Measurements from ENCODE around the gene MAP3K5. TPM values are rescaled to one million over a fixed set of nuclear protein-coding genes. Genes with fewer than 3 reads are reported as not detected.

The MAP3K5 gene
- total and polyA plus RNA-seq, 2 donors (not counting 3 experiments of a cell fraction or from before 2014, with no cell fraction given) = 1.5 to 7.0 TPM

- DNase-seq (ENCODE audit: low read depth, low spot score) (no peak), FAIRE-seq (no peak)
- no peak overlapping the region for H3K27ac ChIP-seq (ENCODE audit: insufficient read depth, low read depth, low read length)
- no peak overlapping the region for H3K9ac ChIP-seq (replicated peaks; ENCODE audit: extremely low read depth, insufficient read depth, low read length)
- no peak overlapping the region for H3K4me2 ChIP-seq (ENCODE audit: insufficient read depth, low read length)
- intact Hi-C loops (cut with micrococcal nuclease) = no loop called here
- H3K9me3 ChIP-seq (replicated peaks; ENCODE audit: control insufficient read depth, insufficient read depth, low read length) = no peaks in the 10 kb centered on the region
- no peaks in the 10 kb centered on the region for H3K4me1 ChIP-seq (ENCODE audit: control insufficient read depth, extremely low read depth, insufficient read depth, low read length)
- dilution Hi-C loops (cut with MboI; ENCODE audit: extremely low pct_ligation_motif_present, low sequenced_read_pairs) = no loop called here
- TF ChIP-seq, protein P1, sequence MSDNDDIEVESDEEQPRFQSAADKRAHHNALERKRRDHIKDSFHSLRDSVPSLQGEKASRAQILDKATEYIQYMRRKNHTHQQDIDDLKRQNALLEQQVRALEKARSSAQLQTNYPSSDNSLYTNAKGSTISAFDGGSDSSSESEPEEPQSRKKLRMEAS (IDR thresholded peaks at IDR 0.05; ENCODE audit: insufficient read depth, insufficient read length) = no peak
- ChIA-PET POLR2A (no interaction called here), CTCF (interaction anchor here (1.1 to 1.2 kb wide), 3 partner anchors 11 to 108 kb away, joined by 3 to 4 read pairs (median 4); partner anchors contain the start of gene MAP3K5)
- H3K36me3 ChIP-seq (ENCODE audit: control insufficient read depth in 2 of 2, extremely low read depth in 1 of 2, insufficient read depth in 2 of 2, low read length in 2 of 2) = no peaks in the 10 kb centered on the region
- no TSS peak for BruUV-seq (replicated peaks)
- H3K9me1 ChIP-seq (replicated peaks; ENCODE audit: control insufficient read depth, extremely low read depth, insufficient read depth, low read length) = no peaks in the 10 kb centered on the region
- no peaks in the 10 kb centered on the region for H4K20me1 ChIP-seq (replicated peaks; ENCODE audit: control insufficient read depth, extremely low read depth, insufficient read depth, low read length)
- no peak overlapping the region for H3K4me3 ChIP-seq (replicated peaks in 1 of 3; ENCODE audit: insufficient read depth in 1 of 3, low read depth in 1 of 3, low read length in 3 of 3)
- no peaks in the 10 kb centered on the region for H3K79me2 ChIP-seq (ENCODE audit: control insufficient read depth, insufficient read depth, low read length)
- H2AFZ ChIP-seq (ENCODE audit: low read depth, low read length) = no peak overlapping the region
- no peaks in the 10 kb centered on the region for H3K27me3 ChIP-seq (ENCODE audit: control insufficient read depth in 2 of 2, insufficient read depth in 2 of 2, low read length in 2 of 2)
Observed at GRCh38 chr6:136684466-136684865, 107.8 kb downstream of the MAP3K5 start.

DNA sequence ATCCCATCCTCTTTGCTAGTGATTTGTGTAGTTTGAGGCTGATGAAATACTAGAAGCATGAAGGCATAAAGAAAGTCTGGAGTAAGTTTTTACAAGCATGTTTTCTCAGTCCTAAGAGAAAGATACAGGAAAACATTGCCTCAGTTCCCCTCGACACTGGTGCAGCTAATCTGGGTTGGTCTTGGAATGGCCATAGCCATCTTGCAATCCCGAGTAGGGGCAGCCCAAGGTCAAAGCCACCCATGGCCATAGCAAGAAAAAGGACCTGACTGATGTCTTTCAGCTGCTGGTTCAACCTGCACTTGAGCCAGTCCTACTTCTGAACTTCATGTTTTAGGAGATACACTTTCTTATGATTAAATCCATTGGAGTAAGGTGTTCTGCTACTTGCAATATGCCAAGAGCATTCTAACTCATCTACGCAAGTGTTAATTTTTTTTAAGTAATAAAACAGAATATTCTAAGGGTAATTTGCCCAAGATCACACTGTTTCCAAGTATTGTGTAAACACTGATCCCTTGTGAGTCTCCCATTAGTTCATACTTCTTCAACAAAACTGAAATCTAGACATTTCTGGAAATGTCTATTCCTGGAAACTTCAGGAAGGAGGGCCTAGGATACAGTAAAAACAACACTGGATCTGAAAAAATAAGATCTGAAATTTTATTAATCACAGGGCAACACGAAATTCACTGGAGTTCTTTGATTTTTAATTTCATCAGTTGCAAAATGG, 108.9 kb downstream of the MAP3K5 start:
- intact Hi-C loops (cut with micrococcal nuclease) (no loop called here), dilution Hi-C loops (cut with MboI; ENCODE audit: extremely low pct_ligation_motif_present, low sequenced_read_pairs) (no loop called here)
- Histone ChIP-seq H3K4me2 (ENCODE audit: insufficient read depth, low read length) (no peak overlapping the region), H3K79me2 (ENCODE audit: control insufficient read depth, insufficient read depth, low read length) (no peaks in the 10 kb centered on the region), H3K36me3 (ENCODE audit: control insufficient read depth in 2 of 2, extremely low read depth in 1 of 2, insufficient read depth in 2 of 2, low read length in 2 of 2) (no peaks in the 10 kb centered on the region), H3K27me3 (ENCODE audit: control insufficient read depth in 2 of 2, insufficient read depth in 2 of 2, low read length in 2 of 2) (no peaks in the 10 kb centered on the region), H3K27ac (ENCODE audit: insufficient read depth, low read depth, low read length) (no peak overlapping the region), H3K9me3 (replicated peaks; ENCODE audit: control insufficient read depth, insufficient read depth, low read length) (no peaks in the 10 kb centered on the region), H3K9me1 (replicated peaks; ENCODE audit: control insufficient read depth, extremely low read depth, insufficient read depth, low read length) (no peaks in the 10 kb centered on the region), H3K4me3 (replicated peaks in 1 of 3; ENCODE audit: insufficient read depth in 1 of 3, low read depth in 1 of 3, low read length in 3 of 3) (no peak overlapping the region), H3K9ac (replicated peaks; ENCODE audit: extremely low read depth, insufficient read depth, low read length) (no peak overlapping the region), H4K20me1 (replicated peaks; ENCODE audit: control insufficient read depth, extremely low read depth, insufficient read depth, low read length) (no peaks in the 10 kb centered on the region), H3K4me1 (ENCODE audit: control insufficient read depth, extremely low read depth, insufficient read depth, low read length) (no peaks in the 10 kb centered on the region), H2AFZ (ENCODE audit: low read depth, low read length) (no peak overlapping the region)
- TF ChIP-seq JUN (IDR thresholded peaks at IDR 0.05; ENCODE audit: borderline replicate concordance, insufficient read depth, insufficient read length, low read depth) = no peak
- TF ChIP-seq, protein P1 (IDR thresholded peaks at IDR 0.05; ENCODE audit: insufficient read depth, insufficient read length) = no peak
- no peak for TF ChIP-seq MYC (IDR thresholded peaks at IDR 0.05; ENCODE audit: low read depth, low read length)
- no peak for TF ChIP-seq POLR2AphosphoS5 (IDR thresholded peaks at IDR 0.05; ENCODE audit: insufficient read depth, low read depth, low read length)
- TF ChIP-seq, protein P2, sequence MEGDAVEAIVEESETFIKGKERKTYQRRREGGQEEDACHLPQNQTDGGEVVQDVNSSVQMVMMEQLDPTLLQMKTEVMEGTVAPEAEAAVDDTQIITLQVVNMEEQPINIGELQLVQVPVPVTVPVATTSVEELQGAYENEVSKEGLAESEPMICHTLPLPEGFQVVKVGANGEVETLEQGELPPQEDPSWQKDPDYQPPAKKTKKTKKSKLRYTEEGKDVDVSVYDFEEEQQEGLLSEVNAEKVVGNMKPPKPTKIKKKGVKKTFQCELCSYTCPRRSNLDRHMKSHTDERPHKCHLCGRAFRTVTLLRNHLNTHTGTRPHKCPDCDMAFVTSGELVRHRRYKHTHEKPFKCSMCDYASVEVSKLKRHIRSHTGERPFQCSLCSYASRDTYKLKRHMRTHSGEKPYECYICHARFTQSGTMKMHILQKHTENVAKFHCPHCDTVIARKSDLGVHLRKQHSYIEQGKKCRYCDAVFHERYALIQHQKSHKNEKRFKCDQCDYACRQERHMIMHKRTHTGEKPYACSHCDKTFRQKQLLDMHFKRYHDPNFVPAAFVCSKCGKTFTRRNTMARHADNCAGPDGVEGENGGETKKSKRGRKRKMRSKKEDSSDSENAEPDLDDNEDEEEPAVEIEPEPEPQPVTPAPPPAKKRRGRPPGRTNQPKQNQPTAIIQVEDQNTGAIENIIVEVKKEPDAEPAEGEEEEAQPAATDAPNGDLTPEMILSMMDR (IDR thresholded peaks at IDR 0.05; ENCODE audit: extremely low read depth in 1 of 2, insufficient read depth in 1 of 2, low read depth in 1 of 2, low read length in 2 of 2) = no peak
- no peak for TF ChIP-seq GATA2 (IDR thresholded peaks at IDR 0.05; ENCODE audit: insufficient read depth, insufficient read length, low read depth, low read length)
- TF ChIP-seq EZH2 (IDR thresholded peaks at IDR 0.05; ENCODE audit: borderline replicate concordance, low read depth, low read length, severe bottlenecking) = no peak
- TF ChIP-seq FOS (IDR thresholded peaks at IDR 0.05; ENCODE audit: borderline replicate concordance, insufficient read depth, low read length) = no peak
- TF ChIP-seq POLR2A (IDR thresholded peaks at IDR 0.05; ENCODE audit: low read depth, low read length) = no peak
- FAIRE-seq = no peak
- DNase-seq (ENCODE audit: low read depth, low spot score) = no peak
- POLR2A ChIA-PET = no interaction called here
- CTCF ChIA-PET = interaction anchor here (1.1 kb wide), 1 partner anchor 10 kb away, joined by 3 read pairs; no protein-coding TSS in a partner anchor
- BruUV-seq (replicated peaks) = no TSS peak

All from endothelial cell of umbilical vein (primary cell).